Epidermal melanocyte (primary cell): ENCODE results near the gene SEMA4A.
"Not testable (repeated sequence)": the region's sequence is repeated elsewhere in the genome, so short reads cannot be mapped to it uniquely, and the experiment has no call there.

Experiments used
- DNase-seq: peaks from one replicate; pipeline ENCODE4 v3.0.0; 2011; ENCODE audit warnings: low spot score; ENCODE audit not compliant: insufficient read length

SEMA4A gene

GRCh38 chr1:156193208-156193487 is 39.8 kb downstream of the SEMA4A start:
- no peak for DNase-seq

- DNase-seq = peak; percentile 93
Observed at GRCh38 chr1:156193488-156194299, 40.3 kb downstream of the SEMA4A start, which contains the start of gene SLC25A44. Gene SLC25A44, plus strand, starts transcription at chr1:156194104. Its CDS starts 5,744 bp downstream, at chr1:156199848.

- DNase-seq = no peak
Observed at GRCh38 chr1:156194300-156194652, 40.9 kb downstream of the SEMA4A start.

GRCh38 chr1:156195853-156196252 is 42.5 kb downstream of the SEMA4A start:
- DNase-seq = no peak

- no peak for DNase-seq
Observed at GRCh38 chr1:156196445-156196844, 43.1 kb downstream of the SEMA4A start.

GRCh38 chr1:156198831-156199349 is 45.5 kb downstream of the SEMA4A start:
- DNase-seq = no peak

GRCh38 chr1:156200044-156200443 is 46.7 kb downstream of the SEMA4A start:
- no peak for DNase-seq

GRCh38 chr1:156203331-156203730 is 49.9 kb downstream of the SEMA4A start:
- no peak for DNase-seq

GRCh38 chr1:156204686-156205085 is 51.3 kb downstream of the SEMA4A start:
- DNase-seq = no peak

GRCh38 chr1:156211243-156211642 is 57.9 kb downstream of the SEMA4A start:
- no peak for DNase-seq

- no peak for DNase-seq
Observed at GRCh38 chr1:156212130-156212529, 58.7 kb downstream of the SEMA4A start.

- peak; percentile 100 for DNase-seq
Observed at GRCh38 chr1:156212833-156213643, 59.7 kb downstream of the SEMA4A start, which contains the start of gene PMF1. Gene PMF1, plus strand, starts transcription at chr1:156213007. Its CDS starts 9 bp downstream, at chr1:156213016.

- no peak for DNase-seq
Observed at GRCh38 chr1:156213644-156213966, 60.2 kb downstream of the SEMA4A start.

GRCh38 chr1:156214024-156214748 is 60.8 kb downstream of the SEMA4A start:
- no peak for DNase-seq

- not testable (repeated sequence) for DNase-seq
Observed at GRCh38 chr1:156216361-156217086, 63.1 kb downstream of the SEMA4A start.

- no peak for DNase-seq
Observed at GRCh38 chr1:156217871-156218270, 64.5 kb downstream of the SEMA4A start.

- DNase-seq = no peak
Observed at GRCh38 chr1:156220226-156220625, 66.8 kb downstream of the SEMA4A start.

- DNase-seq = no peak
Observed at GRCh38 chr1:156221986-156222692, 68.8 kb downstream of the SEMA4A start.

GRCh38 chr1:156225677-156226014 is 72.3 kb downstream of the SEMA4A start:
- DNase-seq = no peak

GRCh38 chr1:156226116-156226538 is 72.7 kb downstream of the SEMA4A start:
- DNase-seq = no peak

- no peak for DNase-seq
Observed at GRCh38 chr1:156226782-156227181, 73.4 kb downstream of the SEMA4A start.
